Stimulated activated naive B cell treated with anti-CD40 and anti-IgM and Interleukin-4, amounts not matched to agents 10 μg/mL and 1 μg/mL and 100 μg/mL, for 72 hours (primary cell): ENCODE data around the gene NUP205.
"Not testable (repeated sequence)": the region's sequence is repeated elsewhere in the genome, so short reads cannot be mapped to it uniquely, and the experiment has no call there.

ENCODE experiments used
- ATAC-seq, 2 donors: fragments of 150-1000 bp; cut with Tn5 transposase; replicated peaks; 2 replicates each; pipeline ENCODE4 v1.10.0; 2021; ENCODE audit warnings: moderate library complexity in 1 of 2
- DNase-seq: peaks from one replicate; pipeline ENCODE4 v3.0.0; 2021
- H3K27ac Mint-ChIP-seq: one replicate; pipeline ENCODE4 v1.8.0; 2022; ENCODE audit warnings: mild to moderate bottlenecking, mixed read lengths
- H3K27me3 Mint-ChIP-seq, 2 donors: one replicate each; pipeline ENCODE4 v1.8.0; 2022; ENCODE audit warnings: mixed read lengths in 2 of 2
- H3K36me3 Mint-ChIP-seq, 2 donors: one replicate each; pipeline ENCODE4 v1.8.0; 2022; ENCODE audit warnings: mixed read lengths in 2 of 2, mild to moderate bottlenecking in 1 of 2
- H3K4me1 Mint-ChIP-seq, 2 donors: one replicate each; pipeline ENCODE4 v1.8.0; 2022; ENCODE audit warnings: mixed read lengths in 2 of 2, mild to moderate bottlenecking in 1 of 2
- H3K4me3 Mint-ChIP-seq, 2 donors: one replicate each; pipeline ENCODE4 v1.8.0; 2022; ENCODE audit warnings: mild to moderate bottlenecking in 2 of 2, mixed read lengths in 2 of 2, moderate library complexity in 1 of 2
- H3K9me3 Mint-ChIP-seq, 2 donors: one replicate each; pipeline ENCODE4 v1.8.0; 2022; ENCODE audit warnings: mixed read lengths in 2 of 2, mild to moderate bottlenecking in 1 of 2

The NUP205 gene

GRCh38 chr7:135620980-135621850 lies 63.5 kb downstream of the NUP205 start:
- ATAC-seq (no peak), DNase-seq (no peak)
- Mint-ChIP-seq H3K4me1 (no peaks in the 10 kb centered on the region), H3K36me3 (peaks cover 15 to 22% of the 10 kb centered on the region in 2 donors), H3K4me3 (no peak overlapping the region), H3K9me3 (no peaks in the 10 kb centered on the region), H3K27me3 (no peaks in the 10 kb centered on the region), H3K27ac (no peak overlapping the region)

DNA sequence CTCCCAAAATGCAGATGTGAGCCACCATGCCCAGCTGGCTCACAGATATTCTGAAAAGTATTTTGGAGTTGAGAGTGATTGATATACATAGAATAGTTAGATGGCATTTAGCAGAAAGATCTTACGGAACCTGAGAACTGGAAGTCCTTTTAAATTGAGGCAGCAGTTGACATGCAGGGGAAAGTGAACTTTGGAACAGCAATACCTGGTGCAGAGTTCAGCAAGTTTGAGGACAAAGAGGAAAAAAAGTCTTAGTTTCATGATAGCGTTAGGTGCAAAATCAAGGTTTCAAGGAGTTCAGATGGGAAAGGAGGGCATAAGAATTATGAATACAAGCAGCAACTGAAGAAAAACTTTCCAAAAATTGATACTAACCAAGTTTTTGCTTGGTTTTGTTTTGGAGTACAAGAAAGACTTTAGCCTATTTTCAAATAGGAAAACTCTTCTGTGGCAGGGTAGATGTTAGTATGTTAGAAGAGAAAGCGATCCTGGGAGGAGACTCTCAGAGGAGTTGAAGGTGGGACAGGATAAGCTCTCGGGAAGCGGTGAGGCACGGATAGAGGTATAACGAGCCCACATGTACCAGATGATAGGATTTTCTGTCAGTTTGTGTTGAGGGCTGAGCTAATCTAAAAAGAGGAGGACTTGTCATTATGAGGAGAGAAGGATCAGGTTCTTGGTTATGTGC lies 76.6 kb downstream of the NUP205 start:
- H3K9me3 Mint-ChIP-seq: no peaks in the 10 kb centered on the region
- H3K27ac Mint-ChIP-seq: no peak overlapping the region
- peaks cover 34 to 53% of the 10 kb centered on the region in 2 donors for H3K36me3 Mint-ChIP-seq
- no peaks in the 10 kb centered on the region for H3K4me1 Mint-ChIP-seq
- no peak for DNase-seq
- no peak overlapping the region for H3K4me3 Mint-ChIP-seq
- no peaks in the 10 kb centered on the region for H3K27me3 Mint-ChIP-seq
- no peak for ATAC-seq

DNA sequence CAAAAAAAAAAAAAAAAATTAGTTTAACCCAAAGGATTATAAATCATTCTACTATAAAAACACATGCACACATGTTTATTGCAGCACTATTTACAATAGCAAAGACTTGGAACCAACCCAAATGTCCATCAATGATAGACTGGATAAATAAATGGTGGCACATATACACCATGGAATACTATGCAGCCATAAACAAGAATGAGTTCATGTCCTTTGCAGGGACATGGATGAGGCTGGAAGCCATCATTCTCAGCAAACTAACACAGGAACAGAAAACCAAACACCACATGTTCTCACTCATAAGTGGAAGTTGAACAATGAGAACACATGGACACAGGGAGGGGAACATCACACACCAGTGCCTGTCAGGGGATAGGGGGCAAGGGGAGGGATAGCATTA lies 82.0 kb downstream of the NUP205 start:
- H3K4me3 Mint-ChIP-seq, H3K4me1 Mint-ChIP-seq, DNase-seq, H3K9me3 Mint-ChIP-seq, H3K27ac Mint-ChIP-seq, ATAC-seq, H3K27me3 Mint-ChIP-seq: not testable (repeated sequence)
- H3K36me3 Mint-ChIP-seq: peaks cover 30 to 47% of the 10 kb centered on the region in 2 donors

- ATAC-seq (no peak), DNase-seq (no peak)
- H3K27ac Mint-ChIP-seq: peak overlapping the region; percentile 17
- H3K4me3 Mint-ChIP-seq: no peak overlapping the region
- no peaks in the 10 kb centered on the region for H3K4me1 Mint-ChIP-seq
- no peaks in the 10 kb centered on the region for H3K27me3 Mint-ChIP-seq
- H3K9me3 Mint-ChIP-seq: no peaks in the 10 kb centered on the region
- peaks cover 27 to 48% of the 10 kb centered on the region in 2 donors for H3K36me3 Mint-ChIP-seq
Measured at GRCh38 chr7:135644154-135644553, 86.4 kb downstream of the NUP205 start.

- H3K4me1 Mint-ChIP-seq: no peaks in the 10 kb centered on the region
- no peak overlapping the region for H3K27ac Mint-ChIP-seq
- no peaks in the 10 kb centered on the region for H3K27me3 Mint-ChIP-seq
- DNase-seq (no peak), ATAC-seq (no peak)
- no peak overlapping the region for H3K4me3 Mint-ChIP-seq
- H3K36me3 Mint-ChIP-seq: peaks cover 24 to 44% of the 10 kb centered on the region in 2 donors
- H3K9me3 Mint-ChIP-seq: no peaks in the 10 kb centered on the region
Measured at GRCh38 chr7:135644729-135645128, 87.0 kb downstream of the NUP205 start.

DNA sequence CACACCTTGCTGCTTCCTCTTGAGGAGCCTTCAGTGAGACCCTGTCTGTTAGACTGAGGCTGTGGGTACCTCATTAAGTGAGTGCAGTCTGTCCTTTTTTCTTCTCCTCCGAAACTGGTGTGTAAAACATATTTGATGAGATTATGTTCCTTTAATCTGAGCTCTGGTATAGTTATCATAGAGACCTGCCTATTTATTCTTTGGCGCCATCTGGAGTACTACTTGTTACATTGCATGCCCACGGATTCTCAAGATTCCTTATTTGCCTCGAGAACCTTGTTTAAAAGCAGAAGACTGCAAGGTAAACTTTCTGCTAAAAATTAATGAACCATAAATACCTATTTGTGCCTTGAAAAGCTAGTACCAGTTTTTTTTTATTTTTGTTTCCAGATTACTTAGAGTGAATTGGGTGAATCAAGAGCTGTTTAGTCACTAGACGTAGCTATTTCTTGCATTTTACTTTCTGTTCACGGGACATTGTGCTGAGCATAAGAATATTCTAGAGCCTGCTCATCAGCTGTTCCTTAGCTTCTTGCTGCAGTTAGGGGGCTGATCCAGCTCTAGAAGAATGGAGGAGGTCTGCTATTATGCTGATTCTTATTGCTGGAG lies 87.7 kb downstream of the NUP205 start:
- ATAC-seq (peak; percentile 50 to 63), DNase-seq (no peak)
- H3K9me3 Mint-ChIP-seq: no peaks in the 10 kb centered on the region
- H3K4me1 Mint-ChIP-seq: no peaks in the 10 kb centered on the region
- H3K36me3 Mint-ChIP-seq: peaks cover 26 to 41% of the 10 kb centered on the region in 2 donors
- H3K27me3 Mint-ChIP-seq: no peaks in the 10 kb centered on the region
- no peak overlapping the region for H3K27ac Mint-ChIP-seq
- H3K4me3 Mint-ChIP-seq: no peak overlapping the region

- H3K27ac Mint-ChIP-seq: no peak overlapping the region
- ATAC-seq (no peak), DNase-seq (no peak)
- no peak overlapping the region for H3K4me3 Mint-ChIP-seq
- H3K36me3 Mint-ChIP-seq: peaks cover 29 to 38% of the 10 kb centered on the region in 2 donors
- H3K4me1 Mint-ChIP-seq: no peaks in the 10 kb centered on the region
- H3K27me3 Mint-ChIP-seq: no peaks in the 10 kb centered on the region
- no peaks in the 10 kb centered on the region for H3K9me3 Mint-ChIP-seq
Measured at GRCh38 chr7:135647755-135648154, 90.0 kb downstream of the NUP205 start.

DNA sequence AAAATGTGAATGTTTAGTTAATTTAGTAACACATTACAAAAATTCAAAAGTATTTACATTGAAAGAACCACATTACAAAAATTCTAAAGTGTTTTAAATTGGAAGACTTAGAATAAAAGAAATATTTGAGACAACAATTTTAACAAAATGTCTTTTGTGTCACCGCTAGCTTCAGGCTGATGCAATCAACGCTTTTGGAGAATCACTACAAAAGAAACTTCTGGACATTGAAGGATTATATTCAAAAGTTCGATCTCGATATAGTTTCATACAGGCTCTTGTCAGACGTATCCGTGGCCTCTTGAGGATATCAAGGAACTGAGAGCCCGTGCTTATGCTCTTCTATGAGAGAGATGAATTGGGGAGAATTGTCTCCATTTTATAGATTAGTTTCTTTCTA lies 90.5 kb downstream of the NUP205 start:
- Mint-ChIP-seq H3K27me3 (no peaks in the 10 kb centered on the region), H3K36me3 (peaks cover 29 to 38% of the 10 kb centered on the region in 2 donors), H3K4me1 (no peaks in the 10 kb centered on the region), H3K9me3 (no peaks in the 10 kb centered on the region), H3K4me3 (no peak overlapping the region), H3K27ac (no peak overlapping the region)
- no peak for DNase-seq
- ATAC-seq: no peak

- Mint-ChIP-seq H3K27ac (no peak overlapping the region), H3K9me3 (no peaks in the 10 kb centered on the region), H3K36me3 (peaks cover 20 to 22% of the 10 kb centered on the region in 2 donors), H3K4me1 (no peaks in the 10 kb centered on the region), H3K4me3 (no peak overlapping the region), H3K27me3 (no peaks in the 10 kb centered on the region)
- DNase-seq (no peak), ATAC-seq (no peak)
Measured at GRCh38 chr7:135650831-135651573, 93.3 kb downstream of the NUP205 start.

GRCh38 chr7:135653340-135654080 lies 95.8 kb downstream of the NUP205 start:
- DNase-seq: no peak
- no peak overlapping the region for H3K4me3 Mint-ChIP-seq
- H3K27ac Mint-ChIP-seq: no peak overlapping the region
- no peaks in the 10 kb centered on the region for H3K4me1 Mint-ChIP-seq
- H3K36me3 Mint-ChIP-seq: peaks cover 17 to 19% of the 10 kb centered on the region in 2 donors
- no peaks in the 10 kb centered on the region for H3K27me3 Mint-ChIP-seq
- ATAC-seq: no peak
- no peaks in the 10 kb centered on the region for H3K9me3 Mint-ChIP-seq

- no peaks in the 10 kb centered on the region for H3K27me3 Mint-ChIP-seq
- no peak for ATAC-seq
- H3K4me3 Mint-ChIP-seq: no peak overlapping the region
- DNase-seq: no peak
- peaks cover 8 to 11% of the 10 kb centered on the region in 2 donors for H3K4me1 Mint-ChIP-seq
- H3K27ac Mint-ChIP-seq: no peak overlapping the region
- peaks cover 0 to 3% of the 10 kb centered on the region in 2 donors for H3K9me3 Mint-ChIP-seq
- peaks cover 11 to 19% of the 10 kb centered on the region in 2 donors for H3K36me3 Mint-ChIP-seq
Measured at GRCh38 chr7:135658564-135658963, 100.8 kb downstream of the NUP205 start.

- Mint-ChIP-seq H3K36me3 (peaks cover 11 to 19% of the 10 kb centered on the region in 2 donors), H3K4me1 (peaks cover 11 to 16% of the 10 kb centered on the region in 2 donors), H3K27me3 (no peaks in the 10 kb centered on the region), H3K9me3 (peaks cover 0 to 3% of the 10 kb centered on the region in 2 donors), H3K27ac (no peak overlapping the region), H3K4me3 (no peak overlapping the region)
- DNase-seq: no peak
- ATAC-seq: no peak
Measured at GRCh38 chr7:135659159-135659846, 101.6 kb downstream of the NUP205 start.
